ENCODE data around the gene EPHB1.

DNA sequence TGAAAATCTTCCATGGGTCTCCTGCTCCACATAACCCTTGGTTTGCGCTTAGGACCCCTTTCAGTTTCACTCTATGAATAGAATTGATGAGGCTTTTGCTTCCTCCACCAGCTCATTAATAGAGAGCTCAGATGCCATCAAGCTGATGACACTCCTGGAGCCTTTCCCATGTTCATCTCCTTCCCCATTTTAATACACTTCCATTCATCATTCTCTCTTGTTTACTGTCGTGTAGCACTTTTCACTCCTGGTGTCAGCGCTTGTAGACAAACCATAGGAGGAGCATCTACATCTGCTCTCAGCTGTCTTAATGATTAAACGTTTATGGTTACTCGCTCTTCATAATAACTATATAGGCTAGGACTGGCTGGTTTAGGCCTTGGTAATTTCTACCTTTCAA lies 363.5 kb downstream of the EPHB1 start:
- TF ChIP-seq, protein P1, sequence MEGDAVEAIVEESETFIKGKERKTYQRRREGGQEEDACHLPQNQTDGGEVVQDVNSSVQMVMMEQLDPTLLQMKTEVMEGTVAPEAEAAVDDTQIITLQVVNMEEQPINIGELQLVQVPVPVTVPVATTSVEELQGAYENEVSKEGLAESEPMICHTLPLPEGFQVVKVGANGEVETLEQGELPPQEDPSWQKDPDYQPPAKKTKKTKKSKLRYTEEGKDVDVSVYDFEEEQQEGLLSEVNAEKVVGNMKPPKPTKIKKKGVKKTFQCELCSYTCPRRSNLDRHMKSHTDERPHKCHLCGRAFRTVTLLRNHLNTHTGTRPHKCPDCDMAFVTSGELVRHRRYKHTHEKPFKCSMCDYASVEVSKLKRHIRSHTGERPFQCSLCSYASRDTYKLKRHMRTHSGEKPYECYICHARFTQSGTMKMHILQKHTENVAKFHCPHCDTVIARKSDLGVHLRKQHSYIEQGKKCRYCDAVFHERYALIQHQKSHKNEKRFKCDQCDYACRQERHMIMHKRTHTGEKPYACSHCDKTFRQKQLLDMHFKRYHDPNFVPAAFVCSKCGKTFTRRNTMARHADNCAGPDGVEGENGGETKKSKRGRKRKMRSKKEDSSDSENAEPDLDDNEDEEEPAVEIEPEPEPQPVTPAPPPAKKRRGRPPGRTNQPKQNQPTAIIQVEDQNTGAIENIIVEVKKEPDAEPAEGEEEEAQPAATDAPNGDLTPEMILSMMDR (conservative IDR thresholded peaks at IDR 0.05 in 1 of 2, IDR thresholded peaks at IDR 0.05 in 1 of 2; ENCODE audit: extremely low read depth in 1 of 2, insufficient read depth in 1 of 2, low read depth in 1 of 2, low read length in 2 of 2) = no peak
- TF ChIP-seq EZH2 (IDR thresholded peaks at IDR 0.05; ENCODE audit: borderline replicate concordance, low read length) = no peak

Measured in mammary epithelial cell (primary cell).